Measurements from ENCODE around the gene ZKSCAN5. TPM values are rescaled to one million over a fixed set of nuclear protein-coding genes. Genes with fewer than 3 reads are reported as not detected.

Gene ZKSCAN5
- total RNA-seq, 1 experiment from 2014 or later, result 15.5 TPM

DNA sequence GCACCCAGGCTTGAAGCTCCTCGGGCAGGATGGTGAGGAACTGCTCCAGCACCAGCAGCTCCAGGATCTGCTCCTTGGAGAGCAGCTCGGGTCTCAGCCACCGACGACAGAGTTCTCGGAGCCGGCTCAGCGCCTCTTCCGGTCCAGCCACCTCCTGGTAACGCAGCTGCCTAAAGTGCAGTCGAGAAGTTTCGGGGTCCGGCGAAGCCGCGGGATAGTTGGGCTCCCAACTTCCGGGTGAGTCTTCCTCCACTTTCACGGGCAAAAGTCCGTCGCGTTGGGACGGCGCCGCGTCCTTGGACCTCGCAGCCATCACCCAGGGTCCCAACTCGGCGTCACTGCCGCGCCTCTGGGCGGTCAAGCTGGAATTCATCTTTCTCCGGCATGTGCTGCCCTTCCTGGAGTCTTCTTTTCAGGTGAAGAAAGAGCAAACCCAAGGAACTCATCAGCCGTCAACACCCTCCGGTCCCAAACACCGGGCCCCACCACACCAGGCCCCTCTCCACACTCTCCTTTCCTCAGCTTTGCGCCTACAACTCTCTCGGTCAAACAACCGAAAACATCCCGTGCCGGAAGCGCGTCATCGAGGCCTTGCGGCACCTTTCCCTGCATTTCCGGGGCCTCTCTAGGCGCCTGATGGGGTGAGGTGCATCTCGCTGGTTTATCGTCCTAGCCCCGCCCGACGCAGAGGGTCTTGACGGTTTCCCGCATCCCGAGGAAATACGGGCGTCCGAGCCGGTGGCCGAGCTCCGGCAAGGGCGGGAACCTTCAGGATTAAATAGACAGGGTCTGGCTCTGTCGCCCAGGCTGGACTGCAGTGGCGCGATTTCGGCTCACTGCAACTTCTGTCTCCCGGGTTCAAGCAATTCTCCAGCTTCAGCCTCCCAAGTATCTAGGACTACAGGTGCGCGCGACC is 4.5 kb upstream of the ZKSCAN5 start, which contains the start of gene ZNF394 (continued):
- peak; percentile 99 for TF ChIP-seq FOXK1 (CRISPR knock-in tag; IDR thresholded peaks at IDR 0.05)
- TF ChIP-seq, protein P1, sequence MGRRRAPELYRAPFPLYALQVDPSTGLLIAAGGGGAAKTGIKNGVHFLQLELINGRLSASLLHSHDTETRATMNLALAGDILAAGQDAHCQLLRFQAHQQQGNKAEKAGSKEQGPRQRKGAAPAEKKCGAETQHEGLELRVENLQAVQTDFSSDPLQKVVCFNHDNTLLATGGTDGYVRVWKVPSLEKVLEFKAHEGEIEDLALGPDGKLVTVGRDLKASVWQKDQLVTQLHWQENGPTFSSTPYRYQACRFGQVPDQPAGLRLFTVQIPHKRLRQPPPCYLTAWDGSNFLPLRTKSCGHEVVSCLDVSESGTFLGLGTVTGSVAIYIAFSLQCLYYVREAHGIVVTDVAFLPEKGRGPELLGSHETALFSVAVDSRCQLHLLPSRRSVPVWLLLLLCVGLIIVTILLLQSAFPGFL (CRISPR knock-in tag; IDR thresholded peaks at IDR 0.05; ENCODE audit: borderline replicate concordance), result no peak
- TF ChIP-seq, protein P2, sequence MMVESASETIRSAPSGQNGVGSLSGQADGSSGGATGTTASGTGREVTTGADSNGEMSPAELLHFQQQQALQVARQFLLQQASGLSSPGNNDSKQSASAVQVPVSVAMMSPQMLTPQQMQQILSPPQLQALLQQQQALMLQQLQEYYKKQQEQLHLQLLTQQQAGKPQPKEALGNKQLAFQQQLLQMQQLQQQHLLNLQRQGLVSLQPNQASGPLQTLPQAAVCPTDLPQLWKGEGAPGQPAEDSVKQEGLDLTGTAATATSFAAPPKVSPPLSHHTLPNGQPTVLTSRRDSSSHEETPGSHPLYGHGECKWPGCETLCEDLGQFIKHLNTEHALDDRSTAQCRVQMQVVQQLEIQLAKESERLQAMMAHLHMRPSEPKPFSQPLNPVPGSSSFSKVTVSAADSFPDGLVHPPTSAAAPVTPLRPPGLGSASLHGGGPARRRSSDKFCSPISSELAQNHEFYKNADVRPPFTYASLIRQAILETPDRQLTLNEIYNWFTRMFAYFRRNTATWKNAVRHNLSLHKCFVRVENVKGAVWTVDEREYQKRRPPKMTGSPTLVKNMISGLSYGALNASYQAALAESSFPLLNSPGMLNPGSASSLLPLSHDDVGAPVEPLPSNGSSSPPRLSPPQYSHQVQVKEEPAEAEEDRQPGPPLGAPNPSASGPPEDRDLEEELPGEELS (CRISPR knock-in tag; IDR thresholded peaks at IDR 0.05), result no peak
- TF ChIP-seq KAT7 (CRISPR knock-in tag; IDR thresholded peaks at IDR 0.05; ENCODE audit: borderline replicate concordance), result no peak
- peak; percentile 48 for TF ChIP-seq TEAD1 (CRISPR knock-in tag; IDR thresholded peaks at IDR 0.05)
- TF ChIP-seq TP53 (CRISPR knock-in tag; IDR thresholded peaks at IDR 0.05), result no peak
- TF ChIP-seq NR3C1 (CRISPR knock-in tag; conservative IDR thresholded peaks at IDR 0.05; ENCODE audit: low read depth), result no peak
- TF ChIP-seq, protein P3, sequence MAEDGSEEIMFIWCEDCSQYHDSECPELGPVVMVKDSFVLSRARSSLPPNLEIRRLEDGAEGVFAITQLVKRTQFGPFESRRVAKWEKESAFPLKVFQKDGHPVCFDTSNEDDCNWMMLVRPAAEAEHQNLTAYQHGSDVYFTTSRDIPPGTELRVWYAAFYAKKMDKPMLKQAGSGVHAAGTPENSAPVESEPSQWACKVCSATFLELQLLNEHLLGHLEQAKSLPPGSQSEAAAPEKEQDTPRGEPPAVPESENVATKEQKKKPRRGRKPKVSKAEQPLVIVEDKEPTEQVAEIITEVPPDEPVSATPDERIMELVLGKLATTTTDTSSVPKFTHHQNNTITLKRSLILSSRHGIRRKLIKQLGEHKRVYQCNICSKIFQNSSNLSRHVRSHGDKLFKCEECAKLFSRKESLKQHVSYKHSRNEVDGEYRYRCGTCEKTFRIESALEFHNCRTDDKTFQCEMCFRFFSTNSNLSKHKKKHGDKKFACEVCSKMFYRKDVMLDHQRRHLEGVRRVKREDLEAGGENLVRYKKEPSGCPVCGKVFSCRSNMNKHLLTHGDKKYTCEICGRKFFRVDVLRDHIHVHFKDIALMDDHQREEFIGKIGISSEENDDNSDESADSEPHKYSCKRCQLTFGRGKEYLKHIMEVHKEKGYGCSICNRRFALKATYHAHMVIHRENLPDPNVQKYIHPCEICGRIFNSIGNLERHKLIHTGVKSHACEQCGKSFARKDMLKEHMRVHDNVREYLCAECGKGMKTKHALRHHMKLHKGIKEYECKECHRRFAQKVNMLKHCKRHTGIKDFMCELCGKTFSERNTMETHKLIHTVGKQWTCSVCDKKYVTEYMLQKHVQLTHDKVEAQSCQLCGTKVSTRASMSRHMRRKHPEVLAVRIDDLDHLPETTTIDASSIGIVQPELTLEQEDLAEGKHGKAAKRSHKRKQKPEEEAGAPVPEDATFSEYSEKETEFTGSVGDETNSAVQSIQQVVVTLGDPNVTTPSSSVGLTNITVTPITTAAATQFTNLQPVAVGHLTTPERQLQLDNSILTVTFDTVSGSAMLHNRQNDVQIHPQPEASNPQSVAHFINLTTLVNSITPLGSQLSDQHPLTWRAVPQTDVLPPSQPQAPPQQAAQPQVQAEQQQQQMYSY (CRISPR knock-in tag; IDR thresholded peaks at IDR 0.05), result no peak
- peak; percentile 96 for TF ChIP-seq ZBTB21 (CRISPR knock-in tag; IDR thresholded peaks at IDR 0.05; ENCODE audit: borderline replicate concordance)
- TF ChIP-seq, protein P4, sequence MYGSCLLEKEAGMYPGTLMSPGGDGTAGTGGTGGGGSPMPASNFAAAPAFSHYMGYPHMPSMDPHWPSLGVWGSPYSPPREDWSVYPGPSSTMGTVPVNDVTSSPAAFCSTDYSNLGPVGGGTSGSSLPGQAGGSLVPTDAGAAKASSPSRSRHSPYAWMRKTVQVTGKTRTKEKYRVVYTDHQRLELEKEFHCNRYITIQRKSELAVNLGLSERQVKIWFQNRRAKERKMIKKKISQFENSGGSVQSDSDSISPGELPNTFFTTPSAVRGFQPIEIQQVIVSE (CRISPR knock-in tag; IDR thresholded peaks at IDR 0.05; ENCODE audit: borderline replicate concordance), result no peak
- TF ChIP-seq PRRX2 (CRISPR knock-in tag; IDR thresholded peaks at IDR 0.05), result no peak
- TF ChIP-seq, protein P5, sequence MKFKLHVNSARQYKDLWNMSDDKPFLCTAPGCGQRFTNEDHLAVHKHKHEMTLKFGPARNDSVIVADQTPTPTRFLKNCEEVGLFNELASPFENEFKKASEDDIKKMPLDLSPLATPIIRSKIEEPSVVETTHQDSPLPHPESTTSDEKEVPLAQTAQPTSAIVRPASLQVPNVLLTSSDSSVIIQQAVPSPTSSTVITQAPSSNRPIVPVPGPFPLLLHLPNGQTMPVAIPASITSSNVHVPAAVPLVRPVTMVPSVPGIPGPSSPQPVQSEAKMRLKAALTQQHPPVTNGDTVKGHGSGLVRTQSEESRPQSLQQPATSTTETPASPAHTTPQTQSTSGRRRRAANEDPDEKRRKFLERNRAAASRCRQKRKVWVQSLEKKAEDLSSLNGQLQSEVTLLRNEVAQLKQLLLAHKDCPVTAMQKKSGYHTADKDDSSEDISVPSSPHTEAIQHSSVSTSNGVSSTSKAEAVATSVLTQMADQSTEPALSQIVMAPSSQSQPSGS (CRISPR knock-in tag; IDR thresholded peaks at IDR 0.05; ENCODE audit: borderline replicate concordance, low read depth), result no peak
- no peak for TF ChIP-seq ZNF396 (CRISPR knock-in tag; IDR thresholded peaks at IDR 0.05; ENCODE audit: borderline replicate concordance)
- TF ChIP-seq FOXP1 (CRISPR knock-in tag; IDR thresholded peaks at IDR 0.05; ENCODE audit: borderline replicate concordance), result no peak
- 0 out of 2 replicates have a peak, but pooled peaks have one; percentile 53 for TF ChIP-seq ATF1 (CRISPR knock-in tag; IDR thresholded peaks at IDR 0.05)
- no peak for TF ChIP-seq HMGA2 (CRISPR knock-in tag; IDR thresholded peaks at IDR 0.05)
- no peak for TF ChIP-seq OVOL2 (CRISPR knock-in tag; IDR thresholded peaks at IDR 0.05; ENCODE audit: borderline replicate concordance)
- TF ChIP-seq GABPB1 (CRISPR knock-in tag; IDR thresholded peaks at IDR 0.05), result peak; percentile 78
- TF ChIP-seq SMAD3 (CRISPR knock-in tag; IDR thresholded peaks at IDR 0.05; ENCODE audit: borderline replicate concordance), result peak; percentile 37; the same call in 1 of the 2 replicates
- TF ChIP-seq, protein P6, sequence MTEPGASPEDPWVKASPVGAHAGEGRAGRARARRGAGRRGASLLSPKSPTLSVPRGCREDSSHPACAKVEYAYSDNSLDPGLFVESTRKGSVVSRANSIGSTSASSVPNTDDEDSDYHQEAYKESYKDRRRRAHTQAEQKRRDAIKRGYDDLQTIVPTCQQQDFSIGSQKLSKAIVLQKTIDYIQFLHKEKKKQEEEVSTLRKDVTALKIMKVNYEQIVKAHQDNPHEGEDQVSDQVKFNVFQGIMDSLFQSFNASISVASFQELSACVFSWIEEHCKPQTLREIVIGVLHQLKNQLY (CRISPR knock-in tag; IDR thresholded peaks at IDR 0.05), result no peak
- peak; percentile 96 for TF ChIP-seq CREM (CRISPR knock-in tag; IDR thresholded peaks at IDR 0.05)
- TF ChIP-seq, protein P7, sequence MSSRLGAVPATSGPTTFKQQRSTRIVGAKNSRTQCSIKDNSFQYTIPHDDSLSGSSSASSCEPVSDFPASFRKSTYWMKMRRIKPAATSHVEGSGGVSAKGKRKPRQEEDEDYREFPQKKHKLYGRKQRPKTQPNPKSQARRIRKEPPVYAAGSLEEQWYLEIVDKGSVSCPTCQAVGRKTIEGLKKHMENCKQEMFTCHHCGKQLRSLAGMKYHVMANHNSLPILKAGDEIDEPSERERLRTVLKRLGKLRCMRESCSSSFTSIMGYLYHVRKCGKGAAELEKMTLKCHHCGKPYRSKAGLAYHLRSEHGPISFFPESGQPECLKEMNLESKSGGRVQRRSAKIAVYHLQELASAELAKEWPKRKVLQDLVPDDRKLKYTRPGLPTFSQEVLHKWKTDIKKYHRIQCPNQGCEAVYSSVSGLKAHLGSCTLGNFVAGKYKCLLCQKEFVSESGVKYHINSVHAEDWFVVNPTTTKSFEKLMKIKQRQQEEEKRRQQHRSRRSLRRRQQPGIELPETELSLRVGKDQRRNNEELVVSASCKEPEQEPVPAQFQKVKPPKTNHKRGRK (CRISPR knock-in tag; IDR thresholded peaks at IDR 0.05; ENCODE audit: borderline replicate concordance), result no peak
- peak; percentile 79 for TF ChIP-seq ETV6 (CRISPR knock-in tag; IDR thresholded peaks at IDR 0.05)
- TF ChIP-seq RORB (CRISPR knock-in tag; IDR thresholded peaks at IDR 0.05), result no peak
- TF ChIP-seq, protein P8, sequence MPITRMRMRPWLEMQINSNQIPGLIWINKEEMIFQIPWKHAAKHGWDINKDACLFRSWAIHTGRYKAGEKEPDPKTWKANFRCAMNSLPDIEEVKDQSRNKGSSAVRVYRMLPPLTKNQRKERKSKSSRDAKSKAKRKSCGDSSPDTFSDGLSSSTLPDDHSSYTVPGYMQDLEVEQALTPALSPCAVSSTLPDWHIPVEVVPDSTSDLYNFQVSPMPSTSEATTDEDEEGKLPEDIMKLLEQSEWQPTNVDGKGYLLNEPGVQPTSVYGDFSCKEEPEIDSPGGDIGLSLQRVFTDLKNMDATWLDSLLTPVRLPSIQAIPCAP (CRISPR knock-in tag; IDR thresholded peaks at IDR 0.05), result no peak
